Globus pallidus (tissue), 1 donor: ENCODE measurements around the gene GJC2.
"Not testable (repeated sequence)": the region's sequence is repeated elsewhere in the genome, so short reads cannot be mapped to it uniquely, and the experiment has no call there.

Source experiments
- DNase-seq: peaks from one replicate; pipeline ENCODE4 v3.0.0-alpha.2; 2015; ENCODE audit warnings: low spot score

GJC2 gene

DNA sequence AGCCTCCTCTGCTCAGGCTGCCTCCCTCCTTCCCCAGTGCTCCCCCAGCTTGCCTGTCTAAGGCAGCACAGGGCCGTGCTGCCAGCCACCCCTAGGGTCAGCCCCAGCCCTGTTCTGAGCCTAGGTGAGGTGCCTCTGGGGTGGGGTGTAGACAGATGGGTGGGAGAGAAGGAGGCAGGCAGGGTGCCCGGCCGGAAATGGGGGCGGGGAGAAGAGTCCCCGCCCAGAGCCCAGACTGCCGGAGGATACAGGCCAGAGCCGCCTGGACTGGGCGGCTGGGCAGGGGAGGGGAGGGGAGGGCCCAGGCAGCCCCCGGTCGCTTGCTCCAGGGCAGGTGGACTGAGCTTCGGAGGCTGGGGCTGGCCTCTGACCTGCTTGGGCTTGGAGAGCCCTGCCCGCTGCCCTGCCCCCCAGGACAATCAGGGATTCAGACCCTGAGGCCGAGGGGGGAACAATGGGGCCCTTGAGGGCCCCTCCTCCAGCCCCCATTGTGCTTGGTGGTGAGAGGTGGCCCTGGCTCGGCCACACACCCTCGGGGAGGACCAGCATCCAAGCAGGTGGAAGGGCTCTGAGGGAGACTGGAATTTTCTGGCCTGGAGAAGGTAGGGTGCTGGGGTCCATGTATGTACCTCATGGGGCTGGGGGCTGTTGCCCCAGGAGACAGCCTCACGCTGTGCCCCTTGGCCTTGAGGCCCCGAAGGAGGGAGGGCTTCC is at the start of gene GJC2:
Gene GJC2, plus strand, starts transcription at position 525 of the 714 bp plus-strand sequence. CDS start 7,829 bp downstream, outside the sequence.
- peak; percentile 84 for DNase-seq

DNA sequence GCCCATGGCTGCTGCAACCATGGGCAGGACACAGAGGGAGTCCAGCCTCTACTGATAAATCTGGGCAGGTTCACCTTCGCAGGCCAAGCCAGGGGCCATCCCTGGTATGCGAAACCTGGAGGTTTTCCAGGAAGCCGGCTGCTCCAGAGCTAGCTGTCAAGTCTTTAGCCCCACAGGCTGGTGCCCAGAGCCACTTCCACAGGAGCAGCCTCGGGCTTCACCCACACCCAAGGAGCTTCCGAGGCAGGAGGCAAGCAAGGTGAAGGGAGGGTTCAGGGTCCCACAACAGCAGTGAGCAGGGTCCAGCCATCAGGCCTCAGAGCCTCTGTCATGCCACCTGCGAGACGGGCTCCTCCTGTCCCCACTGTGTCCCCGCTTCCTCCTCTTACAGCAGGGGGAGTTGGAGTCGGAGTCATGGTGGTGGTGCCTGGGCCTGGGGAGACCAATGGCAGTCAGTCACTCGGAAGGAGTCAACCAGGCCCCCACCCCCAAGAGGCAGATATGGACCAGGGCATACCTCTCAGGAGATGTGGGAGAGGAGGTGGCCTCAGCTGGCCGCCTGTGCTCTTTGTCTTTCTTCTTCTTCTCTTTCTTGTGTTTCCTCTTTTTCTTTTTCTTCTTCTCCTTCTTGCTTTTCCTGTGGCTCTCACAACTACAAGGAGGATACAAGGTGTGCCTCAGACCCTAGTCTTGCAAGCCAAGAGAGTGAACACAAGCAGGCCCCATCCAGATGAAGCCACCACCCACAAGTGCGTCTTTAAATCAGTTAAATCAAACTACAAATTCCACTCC is 48.7 kb upstream of the GJC2 start:
- DNase-seq: no peak

DNA sequence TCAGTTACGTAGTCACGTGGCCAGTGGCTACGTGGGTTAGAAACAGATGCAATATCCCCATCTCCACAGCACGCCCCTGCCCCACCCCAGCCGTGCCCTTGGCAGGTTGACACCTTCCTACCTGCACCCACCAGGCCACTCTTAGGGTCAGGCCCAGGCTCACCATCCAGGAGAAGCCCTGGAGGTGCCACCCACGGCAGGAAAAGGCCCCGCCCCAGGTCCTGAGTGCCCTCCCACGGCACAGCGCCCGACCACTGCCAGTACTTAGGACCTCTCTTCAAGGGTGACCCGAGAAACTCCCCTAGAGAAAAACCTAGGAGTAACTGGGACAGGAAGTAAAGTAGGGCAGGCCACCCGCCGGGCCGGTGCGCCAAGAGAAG is 48.1 kb upstream of the GJC2 start:
- DNase-seq: no peak

DNA sequence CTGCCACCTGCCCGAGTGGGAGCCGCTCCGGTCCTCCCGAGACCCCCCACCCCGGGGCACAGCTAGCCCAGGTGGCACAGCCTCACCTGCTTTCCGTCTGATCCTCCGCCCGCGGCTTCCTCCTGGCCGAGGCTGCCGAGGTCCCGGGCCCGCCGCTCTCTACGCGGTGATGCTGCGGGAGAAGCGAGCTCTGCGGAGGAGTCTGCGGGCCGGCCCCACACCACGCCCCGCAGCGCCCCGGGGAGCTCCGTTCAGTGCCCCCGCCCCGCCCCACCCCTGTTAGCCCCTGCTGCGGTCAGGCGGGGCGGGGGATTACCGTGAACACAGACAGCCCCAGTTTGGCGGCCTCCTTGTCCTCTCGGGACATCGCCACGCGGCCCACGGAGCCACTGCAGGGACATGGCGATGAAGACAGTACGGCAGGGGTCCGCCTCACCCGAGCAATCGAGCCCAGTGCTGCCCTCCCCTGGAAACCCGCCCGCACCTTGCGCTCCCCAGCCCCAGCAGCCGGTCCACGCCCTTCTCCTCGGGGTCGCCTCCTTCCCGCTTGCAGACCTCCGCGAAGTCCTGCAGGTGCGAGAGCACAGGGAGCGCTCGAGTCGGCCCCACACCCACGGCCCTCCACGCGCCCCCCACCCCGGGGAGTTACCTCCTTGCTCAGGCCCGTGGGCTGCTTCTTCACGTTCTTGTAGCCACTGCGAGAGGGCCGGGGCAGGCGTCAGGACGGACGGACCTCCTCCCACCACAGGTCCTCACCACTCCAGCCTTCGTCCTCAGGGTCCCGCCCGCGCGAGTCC is 47.5 kb upstream of the GJC2 start:
- no peak for DNase-seq

DNA sequence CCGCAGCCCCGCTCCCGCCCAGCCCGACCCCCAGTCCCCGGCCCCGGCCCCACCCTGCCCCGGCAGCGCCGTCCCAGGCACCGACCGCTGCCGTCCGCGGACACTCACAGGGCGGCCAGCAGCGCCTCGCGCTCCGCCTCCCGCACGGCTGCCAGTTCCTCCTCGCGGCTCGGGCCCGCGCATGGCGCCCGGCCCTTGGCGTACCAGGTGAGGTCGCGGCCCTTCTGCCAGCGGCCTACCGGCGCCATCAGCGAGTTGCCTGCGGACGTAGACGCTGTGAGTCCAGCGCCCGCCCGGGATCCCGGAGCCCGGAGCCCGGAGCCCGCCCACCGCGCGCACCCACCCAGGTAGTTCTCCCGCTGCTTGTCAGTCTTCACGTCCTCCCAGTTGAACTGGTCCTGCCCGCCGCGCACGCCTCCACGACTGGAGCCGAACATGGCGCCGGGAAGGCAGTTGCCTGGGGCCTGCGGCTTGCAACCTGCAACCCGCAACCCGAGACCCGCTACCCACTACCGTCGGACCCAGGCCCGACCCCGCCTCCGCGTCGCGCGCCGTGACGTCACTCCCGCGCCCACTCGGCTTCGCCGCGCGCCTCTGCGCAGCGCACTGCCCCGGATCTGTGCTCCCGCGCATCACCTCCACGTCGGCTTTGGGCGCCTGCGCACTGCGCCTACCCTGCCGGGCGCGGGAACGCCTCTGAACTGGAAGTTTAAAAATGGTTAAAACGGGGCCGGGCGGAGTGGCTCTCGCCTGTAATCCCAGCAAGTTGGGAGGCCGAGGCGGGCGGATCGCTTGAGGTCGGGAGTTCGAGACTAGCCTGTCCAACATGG is 46.7 kb upstream of the GJC2 start, which contains the start of gene C1orf35:
Gene C1orf35, minus strand, starts transcription at position 535 of the 830 bp plus-strand sequence. Its CDS starts 98 bp downstream, at position 437.
- DNase-seq: peak; percentile 83

DNA sequence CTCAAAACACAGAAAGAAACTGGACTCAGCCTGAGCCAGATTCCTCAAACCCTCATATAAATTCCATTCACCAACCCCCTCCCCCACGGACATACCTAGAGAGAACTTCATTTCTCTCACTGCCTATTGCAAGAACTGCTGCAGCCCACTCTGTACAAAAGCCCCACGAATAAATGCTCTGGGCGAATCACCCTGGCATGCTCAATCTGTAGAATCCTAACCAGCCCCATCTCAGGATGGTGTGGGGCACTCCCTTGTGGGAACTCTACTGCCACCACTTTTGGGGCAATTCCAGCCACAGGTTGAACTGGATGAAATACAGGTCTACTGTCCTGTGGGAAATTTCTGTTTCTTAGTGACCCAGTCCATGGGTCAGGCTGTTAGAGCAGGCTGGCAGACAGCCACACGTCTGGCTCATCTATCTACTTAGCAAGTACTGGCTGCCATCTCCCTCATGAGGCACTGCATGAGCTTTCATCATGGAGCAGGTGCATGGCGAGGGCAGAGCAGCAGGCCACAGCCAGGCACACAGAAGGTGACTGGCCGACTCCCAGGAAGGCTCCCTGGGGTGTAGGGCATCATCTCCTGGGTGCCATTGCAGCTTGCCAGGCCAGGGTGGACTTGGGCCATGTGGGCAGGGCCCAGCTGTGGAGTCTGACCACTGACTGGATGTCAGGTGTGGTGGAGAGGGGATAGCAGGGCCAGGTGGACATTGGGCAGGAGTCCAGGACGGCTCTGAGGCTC is 45.0 kb upstream of the GJC2 start:
- DNase-seq: no peak

DNA sequence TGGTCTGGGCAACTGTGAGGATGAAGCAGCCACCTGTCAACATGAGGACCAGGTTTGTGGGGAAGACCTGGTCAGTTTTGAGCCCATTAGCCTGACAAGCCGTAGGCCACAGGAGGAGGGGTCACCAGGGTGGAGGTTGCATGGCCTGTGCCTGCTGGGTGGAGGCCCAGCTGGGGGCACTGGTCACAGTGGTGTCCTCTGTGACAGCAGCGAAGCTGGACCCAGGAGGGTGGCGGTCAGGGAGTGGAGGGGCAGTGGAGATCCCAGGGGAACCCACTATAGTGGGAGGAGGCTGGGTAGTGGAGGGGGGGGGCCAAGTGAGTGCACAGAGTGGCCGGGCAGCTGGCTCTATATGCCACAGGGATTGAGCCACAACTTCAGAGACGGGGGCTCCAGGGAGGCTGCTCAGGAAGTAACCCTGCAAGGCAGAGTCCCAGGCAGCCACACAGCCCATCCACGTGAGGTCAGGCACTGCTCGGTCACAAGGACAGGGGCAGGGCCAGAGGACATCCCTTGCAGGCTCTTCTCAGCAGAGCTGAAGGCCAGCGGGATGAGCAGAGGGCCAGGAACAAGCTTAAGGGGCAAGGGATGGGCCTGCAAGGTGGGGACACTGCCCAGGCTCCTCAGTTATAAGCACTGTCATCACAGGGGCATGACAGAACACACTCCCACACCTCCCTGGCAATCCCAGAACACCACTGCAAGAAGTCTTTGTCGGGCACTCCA is 44.3 kb upstream of the GJC2 start:
- DNase-seq: no peak

DNA sequence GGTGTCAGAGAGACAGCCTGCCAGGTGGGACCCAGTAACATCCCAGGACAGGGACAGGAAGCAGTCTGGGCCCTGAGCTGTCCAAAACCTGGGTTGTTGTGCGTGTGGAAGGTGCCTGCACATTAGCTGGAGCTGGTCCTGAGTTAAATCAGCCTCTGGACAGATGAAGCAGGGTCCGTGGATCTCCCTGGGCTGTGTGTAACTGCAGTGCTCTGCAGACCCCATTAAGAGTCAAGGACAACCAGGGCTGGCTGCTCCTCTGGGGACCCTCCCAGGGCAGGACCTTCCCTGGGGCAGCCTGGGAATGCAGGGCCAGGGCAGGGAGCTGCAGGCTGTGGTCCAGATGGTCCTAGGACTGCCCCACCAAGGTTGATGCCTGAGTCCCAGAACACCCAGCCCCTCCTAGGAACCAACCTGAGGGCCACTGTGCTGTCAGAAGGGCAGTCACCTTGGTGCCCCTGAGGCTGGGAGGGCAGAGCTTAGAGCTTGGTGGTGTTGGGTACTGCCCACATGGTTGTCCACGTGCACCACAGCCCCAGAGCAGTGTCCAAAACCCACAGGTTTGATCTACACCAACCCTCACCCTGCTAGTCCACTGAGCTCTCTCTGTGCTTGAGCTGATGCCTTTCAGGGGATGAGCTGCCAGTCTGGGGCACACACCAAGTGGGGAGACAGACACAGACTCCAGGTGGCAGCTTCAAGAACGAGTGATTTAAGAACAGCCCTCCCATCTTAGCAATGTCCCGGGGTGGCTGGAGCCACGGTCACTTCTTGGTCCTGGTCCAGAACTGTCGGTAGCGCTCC is 43.5 kb upstream of the GJC2 start:
- no peak for DNase-seq

DNA sequence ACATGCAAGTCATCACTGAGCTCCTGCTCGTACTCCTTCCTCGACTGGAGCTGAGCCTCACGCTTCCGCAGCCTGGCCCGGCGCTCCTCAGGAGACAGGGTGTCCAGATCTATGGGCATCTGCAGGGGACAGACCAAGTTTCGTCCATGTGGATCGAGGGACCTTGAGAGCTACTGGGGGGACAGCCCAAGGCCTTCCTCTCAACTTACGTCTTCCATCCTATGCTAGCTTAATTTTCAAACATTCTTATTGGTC is 43.0 kb upstream of the GJC2 start:
- DNase-seq: no peak

DNA sequence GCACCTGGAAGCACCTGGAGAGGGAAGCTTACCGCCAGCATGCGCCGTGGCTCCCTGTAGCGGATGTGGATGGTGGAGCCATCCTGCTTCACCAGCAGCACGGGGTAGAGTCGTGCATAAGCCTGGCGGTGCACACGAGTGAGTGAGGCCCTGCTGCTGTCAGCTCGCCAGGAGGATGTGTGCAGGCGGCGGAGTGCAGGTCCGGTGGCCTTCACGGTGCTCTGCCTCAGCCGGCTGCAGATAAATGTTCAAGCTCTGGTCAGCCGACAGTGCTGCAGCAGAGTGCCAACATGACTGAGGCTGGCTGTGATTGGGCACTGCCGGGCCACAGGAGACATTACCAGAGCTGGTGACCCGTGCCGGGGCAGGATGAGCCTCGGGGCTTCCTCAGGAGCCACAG is 42.1 kb upstream of the GJC2 start:
- DNase-seq: no peak

DNA sequence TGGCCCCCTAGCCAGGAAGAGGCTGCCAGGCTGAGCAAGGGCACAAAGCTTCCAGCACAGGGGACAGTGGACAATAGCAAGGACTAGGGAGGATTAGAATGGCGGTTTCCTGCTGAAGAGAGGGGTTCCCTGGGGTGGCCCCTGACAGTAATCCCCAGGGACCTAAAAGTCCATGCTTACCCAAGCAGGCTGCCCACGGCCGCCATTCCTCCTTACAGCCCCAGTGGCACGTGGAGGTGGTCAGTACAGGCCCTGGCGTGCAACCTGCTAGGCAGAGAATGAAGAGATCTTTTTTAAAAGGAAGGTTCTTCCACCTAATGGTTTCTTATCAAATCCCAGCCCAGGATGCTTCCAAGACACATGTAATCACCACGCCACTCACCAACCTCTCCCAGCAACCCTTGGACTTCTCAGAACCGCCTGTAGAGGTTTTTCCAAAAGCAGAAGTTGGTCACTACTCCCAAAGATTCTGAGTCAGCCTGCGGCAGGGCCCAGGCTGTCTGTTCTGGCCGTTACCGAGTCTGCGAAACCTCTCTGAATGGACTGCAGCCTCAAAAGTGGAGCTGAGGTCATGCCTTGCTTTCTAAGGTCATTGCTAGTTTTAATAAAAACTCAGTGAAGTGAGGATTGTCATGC is 41.6 kb upstream of the GJC2 start:
- no peak for DNase-seq

DNA sequence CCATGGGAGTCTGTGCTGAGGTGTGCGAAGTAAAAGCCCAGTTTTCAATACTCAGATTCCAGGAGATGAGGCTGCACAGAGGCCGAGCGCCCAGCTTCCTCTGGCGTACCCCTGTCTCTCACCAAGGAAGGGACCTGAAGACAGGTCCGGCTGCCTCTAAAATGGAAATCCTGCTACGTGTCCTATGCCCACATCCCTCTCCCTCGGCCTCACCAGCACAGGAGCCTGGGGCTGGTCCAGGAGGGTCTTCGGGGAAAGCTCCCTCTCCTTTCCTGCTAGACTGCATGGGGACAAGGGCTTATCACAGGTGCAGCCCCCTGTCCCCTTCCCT is 41.0 kb upstream of the GJC2 start:
- DNase-seq: no peak

DNA sequence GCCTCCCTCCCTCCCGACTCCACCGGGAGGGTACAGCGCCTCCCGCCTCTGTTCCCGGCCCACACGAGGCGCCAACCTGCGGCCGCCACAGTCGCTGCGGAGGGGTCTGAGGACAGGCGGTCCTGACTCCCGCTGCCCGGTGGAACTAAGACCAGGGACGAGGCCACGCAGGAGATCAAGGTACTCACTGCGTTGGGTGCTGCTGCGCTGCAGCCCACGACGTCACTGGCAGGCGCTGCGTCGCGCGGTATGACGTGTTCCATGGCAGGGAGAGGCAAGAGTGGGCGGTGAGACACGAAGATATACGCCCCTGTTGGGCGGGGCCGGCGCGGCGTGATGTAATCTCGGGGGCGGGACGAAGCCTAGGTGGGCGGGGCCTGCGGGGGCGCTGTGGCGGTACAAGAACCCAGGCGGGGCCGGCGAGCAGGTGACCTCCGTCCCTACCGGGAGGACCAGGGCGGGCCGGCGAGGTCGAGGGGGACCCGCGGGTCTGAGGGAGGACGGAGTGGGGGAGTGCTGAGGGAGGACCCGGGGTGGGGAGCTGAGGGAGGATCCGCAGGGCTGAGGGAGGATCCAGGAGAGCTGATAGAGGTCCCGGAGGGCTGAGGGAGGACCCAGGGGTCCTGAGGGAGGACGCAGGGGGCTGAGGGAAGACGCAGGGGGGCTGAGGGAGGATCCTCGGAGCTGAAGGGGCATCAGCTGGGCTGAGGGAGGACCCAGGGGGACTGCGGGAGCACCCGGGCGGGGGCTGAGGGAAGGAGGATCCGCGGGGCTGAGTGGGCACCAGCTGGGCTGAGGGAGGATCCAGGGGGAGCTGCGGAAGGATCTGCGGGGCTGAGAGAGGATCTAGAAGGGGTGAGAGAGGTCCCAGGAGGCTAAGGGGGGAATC is 40.4 kb upstream of the GJC2 start, which contains the start of gene MRPL55:
Gene MRPL55, minus strand, starts transcription at position 227 of the 889 bp plus-strand sequence. CDS start 1,039 bp downstream, outside the sequence.
- peak; percentile 98 for DNase-seq

DNA sequence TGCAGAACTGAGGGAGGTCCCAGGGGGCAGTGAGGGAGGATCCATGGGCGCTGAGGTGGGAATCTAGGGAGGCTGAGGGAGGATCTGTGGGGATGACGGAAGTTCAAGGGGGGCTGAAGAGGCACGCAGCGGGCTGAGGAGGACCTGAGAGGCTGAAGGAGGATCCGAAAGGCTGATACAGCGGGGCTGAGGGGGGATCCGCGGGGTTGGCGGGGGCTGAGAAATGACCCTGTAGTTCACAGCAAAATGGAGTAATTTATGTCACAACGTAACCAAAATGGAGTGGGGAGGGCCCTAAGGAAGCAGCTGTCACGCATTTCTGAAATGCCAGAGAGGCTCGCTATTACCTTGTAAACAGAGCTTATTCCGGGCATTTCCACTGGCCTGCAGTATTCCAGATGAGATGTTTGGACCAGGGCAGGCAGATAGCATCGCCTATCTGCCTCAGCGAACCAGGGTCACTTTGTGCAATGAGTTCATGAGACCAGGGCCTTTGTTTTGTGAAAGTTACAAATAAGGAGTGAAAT is 39.7 kb upstream of the GJC2 start:
- no peak for DNase-seq

DNA sequence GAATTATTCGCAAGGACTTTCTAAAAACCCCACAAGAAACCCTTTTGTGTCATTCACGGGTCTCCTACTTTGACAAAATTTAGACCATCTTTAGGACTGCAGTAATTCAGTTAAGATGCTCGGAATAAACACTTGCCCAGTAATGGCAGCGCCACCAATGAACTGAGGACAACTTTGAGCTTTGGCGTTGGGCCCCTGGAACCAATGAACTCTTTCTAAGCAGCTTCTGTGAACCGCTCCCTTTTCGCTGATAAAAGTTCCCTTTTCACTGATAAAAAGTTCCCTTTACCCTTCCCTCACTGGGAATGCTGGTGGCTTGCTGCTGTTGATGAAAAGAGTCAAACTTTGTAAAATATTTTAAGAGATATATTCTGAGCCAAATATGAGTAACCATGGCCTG is 39.2 kb upstream of the GJC2 start:
- DNase-seq: no peak

DNA sequence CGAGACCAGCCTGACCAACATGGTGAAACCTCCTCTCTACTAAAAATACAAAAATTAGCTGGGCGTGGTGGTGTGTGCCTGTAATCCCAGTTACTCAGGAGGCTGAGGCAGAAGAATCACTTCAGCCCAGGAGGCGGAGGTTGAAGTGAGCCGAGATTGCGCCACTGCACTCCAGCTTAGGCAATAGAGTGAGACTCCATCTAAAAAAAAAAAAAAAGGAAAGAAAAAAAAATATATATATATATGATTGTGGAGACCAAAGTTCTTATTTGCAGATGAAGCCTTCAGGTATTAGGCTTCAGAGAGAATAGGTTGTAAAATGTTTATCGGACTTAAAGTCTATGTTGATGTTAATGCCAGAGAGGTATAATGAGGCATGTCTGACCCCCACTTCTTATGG is 38.4 kb upstream of the GJC2 start:
- DNase-seq: not testable (repeated sequence)

DNA sequence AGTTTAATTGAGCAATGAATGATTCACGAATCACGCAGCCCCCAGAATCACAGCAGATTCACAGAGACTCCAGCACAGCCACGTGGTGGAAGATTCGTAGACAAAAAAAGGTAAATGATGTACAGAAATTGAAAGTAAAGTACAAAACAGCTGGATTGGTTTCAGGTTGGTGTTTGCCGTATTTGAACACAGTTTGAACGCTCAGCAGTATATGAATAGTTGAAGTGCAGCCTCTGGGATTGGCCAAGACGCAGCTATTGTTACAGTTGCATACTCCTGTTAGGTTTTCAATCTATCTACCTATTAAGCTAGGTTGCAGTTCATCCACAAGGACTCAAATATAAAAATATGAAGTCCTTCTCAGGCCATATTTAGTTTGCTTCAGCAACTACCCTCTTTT is 37.6 kb upstream of the GJC2 start:
- DNase-seq: no peak

DNA sequence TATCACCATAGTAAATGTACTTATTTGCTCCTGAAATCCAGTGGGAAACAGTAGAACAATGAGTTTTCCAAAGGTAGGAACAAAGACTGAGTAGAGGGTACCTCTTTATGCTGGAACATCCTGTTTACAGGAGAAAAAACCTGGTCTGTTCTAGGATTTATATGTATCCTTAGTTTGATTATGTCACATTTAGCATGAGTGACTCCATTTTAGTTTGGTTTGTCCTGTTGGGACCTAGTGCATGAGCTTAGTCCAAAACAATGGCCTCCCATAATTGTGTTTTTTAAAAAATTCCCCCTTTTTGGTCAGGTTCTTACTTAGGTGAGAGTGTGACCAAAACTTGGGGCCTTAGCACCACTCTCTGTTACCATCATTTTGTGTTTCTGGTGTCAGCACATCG is 37.1 kb upstream of the GJC2 start:
- no peak for DNase-seq
